Renal cortex interstitium (tissue), 11 donors: Measurements from ENCODE around the gene REV3L. TPM values are rescaled to one million over a fixed set of nuclear protein-coding genes. Genes with fewer than 3 reads are reported as not detected.

ENCODE experiments used
- DNase-seq, 11 donors: peaks; one replicate each; pipeline ENCODE4 v3.0.0-alpha.2; 2013; ENCODE audit warnings: low read depth in 9 of 11, low spot score in 4 of 11; ENCODE audit errors: extremely low read depth in 1 of 11
- polyA plus RNA-seq, 3 donors: library from polyadenylated mRNA; unstranded; fragments of 120-200 nt; gene quantifications; one replicate each; pipeline ENCODE4 v1.2.1, GENCODE V29; 2013; ENCODE audit not compliant: insufficient read length in 3 of 3

REV3L gene
- polyA plus RNA-seq, 3 donors = 40.8 to 42.2 (median 41.7) TPM

- no peak for DNase-seq
These were observed 228.8 kb downstream of the REV3L start for GRCh38 chr6:111254004-111254778.

DNA sequence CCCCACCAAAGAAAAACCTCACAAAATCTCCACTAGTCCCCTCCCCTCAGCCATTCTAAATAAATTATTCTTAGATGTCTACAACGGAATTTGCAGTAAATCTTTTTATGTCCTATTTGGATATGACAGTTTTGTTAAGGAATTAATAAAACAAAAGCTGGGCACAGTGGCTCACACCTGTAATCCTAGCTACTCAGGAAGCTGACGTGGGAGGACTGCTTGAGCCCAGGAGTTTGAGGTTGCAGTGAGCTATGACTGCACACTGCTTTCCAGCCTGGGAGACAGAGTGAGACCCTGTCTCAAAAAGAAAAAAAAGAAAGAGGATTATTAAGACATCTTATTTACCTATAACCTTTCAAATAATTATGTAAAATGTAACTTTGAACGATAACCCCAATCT is 230.3 kb downstream of the REV3L start:
- peak in 1 of 11 donors; percentile 15 for DNase-seq

DNA sequence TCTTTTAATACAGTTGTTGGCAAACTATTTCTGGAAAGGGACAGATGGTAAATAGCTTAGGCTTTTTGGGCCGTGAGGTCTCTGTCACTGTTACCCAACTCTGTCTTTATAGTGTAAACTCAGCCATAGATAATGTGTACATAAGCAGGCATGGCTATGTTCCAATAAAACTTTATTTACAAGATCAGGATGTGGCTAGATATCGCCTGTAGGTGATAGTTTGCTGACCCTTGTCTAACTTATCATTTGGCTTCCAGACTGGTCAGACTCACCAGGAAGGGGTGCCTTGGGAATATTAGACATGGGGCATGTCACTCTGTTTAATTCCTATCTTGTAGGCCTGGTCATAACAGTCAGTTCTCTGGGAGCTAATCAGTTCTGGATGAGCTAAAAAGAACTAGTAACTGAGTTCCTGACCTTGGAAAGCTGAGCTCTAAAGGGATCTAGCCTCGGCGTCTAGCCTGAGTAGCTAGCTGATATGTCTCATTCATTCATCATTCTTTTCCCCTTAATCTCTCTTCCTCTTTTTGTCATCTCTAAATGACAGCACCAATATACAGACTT is 232.1 kb downstream of the REV3L start:
- DNase-seq = no peak

Other genes with a start within 250 kb of the REV3L start
- 10 to 100 TPM; 27.1 to 32.0 (median 28.4) TPM for gene TRAF3IP2, start 122.7 kb upstream of the REV3L start, polyA plus RNA-seq